ENCODE data around the gene RTRAF. TPM values are rescaled to one million over a fixed set of nuclear protein-coding genes. Genes with fewer than 3 reads are reported as not detected.

Gene RTRAF
- total RNA-seq, 2 donors from 2014 or later = 157 to 181 TPM

DNA sequence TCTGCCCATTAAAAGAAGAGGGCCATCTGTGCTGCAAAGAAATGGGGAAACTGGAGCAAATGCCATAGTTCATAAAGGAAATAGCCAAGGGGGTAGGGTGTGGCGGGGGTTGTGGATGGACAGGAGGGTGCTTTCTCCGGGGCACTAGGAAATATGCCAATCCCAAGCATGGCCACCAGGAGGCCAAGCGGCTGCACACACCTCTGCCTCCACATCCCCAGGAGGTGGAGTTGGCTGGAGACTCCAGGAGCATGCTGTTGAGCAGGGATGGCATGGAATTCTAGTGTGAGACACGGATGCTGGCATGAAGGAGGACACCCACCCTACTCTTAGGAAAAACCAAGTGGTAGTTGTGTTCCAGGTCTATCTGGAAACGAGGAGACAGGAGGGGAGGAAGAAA, 54.3 kb downstream of the RTRAF start:
- no peak overlapping the region for H3K4me3 ChIP-seq
- H3K4me1 ChIP-seq = peaks cover 3% of the 10 kb centered on the region
- intact Hi-C loops (cut with DNase I) = no loop called here
- H3K9me3 ChIP-seq = no peaks in the 10 kb centered on the region
- DNase-seq = peak; percentile 58
- no peaks in the 10 kb centered on the region for H3K27me3 ChIP-seq
- no peak overlapping the region for H3K27ac ChIP-seq
- H3K36me3 ChIP-seq = no peaks in the 10 kb centered on the region
- TF ChIP-seq, protein P1, sequence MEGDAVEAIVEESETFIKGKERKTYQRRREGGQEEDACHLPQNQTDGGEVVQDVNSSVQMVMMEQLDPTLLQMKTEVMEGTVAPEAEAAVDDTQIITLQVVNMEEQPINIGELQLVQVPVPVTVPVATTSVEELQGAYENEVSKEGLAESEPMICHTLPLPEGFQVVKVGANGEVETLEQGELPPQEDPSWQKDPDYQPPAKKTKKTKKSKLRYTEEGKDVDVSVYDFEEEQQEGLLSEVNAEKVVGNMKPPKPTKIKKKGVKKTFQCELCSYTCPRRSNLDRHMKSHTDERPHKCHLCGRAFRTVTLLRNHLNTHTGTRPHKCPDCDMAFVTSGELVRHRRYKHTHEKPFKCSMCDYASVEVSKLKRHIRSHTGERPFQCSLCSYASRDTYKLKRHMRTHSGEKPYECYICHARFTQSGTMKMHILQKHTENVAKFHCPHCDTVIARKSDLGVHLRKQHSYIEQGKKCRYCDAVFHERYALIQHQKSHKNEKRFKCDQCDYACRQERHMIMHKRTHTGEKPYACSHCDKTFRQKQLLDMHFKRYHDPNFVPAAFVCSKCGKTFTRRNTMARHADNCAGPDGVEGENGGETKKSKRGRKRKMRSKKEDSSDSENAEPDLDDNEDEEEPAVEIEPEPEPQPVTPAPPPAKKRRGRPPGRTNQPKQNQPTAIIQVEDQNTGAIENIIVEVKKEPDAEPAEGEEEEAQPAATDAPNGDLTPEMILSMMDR (IDR thresholded peaks at IDR 0.05) = peak; percentile 39
- no peak overlapping the region for H3K9ac ChIP-seq (ENCODE audit: low read depth in 2 of 2, low read length in 2 of 2)

DNA sequence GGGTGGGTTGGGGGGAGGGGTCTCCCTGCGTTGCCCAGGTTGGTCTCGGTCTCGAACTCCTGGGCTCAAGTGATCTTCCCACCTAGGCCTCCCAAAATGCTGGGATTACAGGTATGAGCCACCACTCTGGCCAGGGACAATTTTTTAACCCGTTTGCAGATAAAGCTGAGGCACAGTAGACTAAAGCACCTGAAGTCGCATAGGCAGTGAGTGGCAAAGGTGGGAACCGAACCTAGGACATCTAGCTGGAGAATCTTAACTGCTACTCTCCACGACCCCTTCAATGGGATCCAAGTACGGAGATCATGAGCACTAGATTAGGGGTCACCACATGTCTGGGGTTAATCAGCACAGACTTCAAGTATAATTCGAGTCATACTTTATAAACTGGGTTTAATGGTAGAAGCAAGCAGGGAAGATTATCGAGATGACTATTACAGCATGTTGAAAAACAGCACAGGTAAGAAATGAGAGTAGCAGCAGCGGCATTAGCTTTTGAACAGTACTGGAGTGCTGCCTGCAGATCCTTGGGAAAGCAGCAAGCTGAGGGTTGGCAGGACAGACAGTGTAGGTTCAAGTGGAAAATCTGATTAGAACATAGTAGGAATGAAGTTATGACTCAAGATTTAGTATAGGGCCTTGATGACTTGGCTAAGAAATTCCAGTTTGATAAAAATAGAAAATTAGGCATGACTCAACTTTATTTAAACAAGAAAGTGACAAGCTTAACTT, 55.6 kb downstream of the RTRAF start:
- Histone ChIP-seq H3K27me3 (no peaks in the 10 kb centered on the region), H3K9ac (ENCODE audit: low read depth in 2 of 2, low read length in 2 of 2) (no peak overlapping the region), H3K36me3 (no peaks in the 10 kb centered on the region), H3K4me3 (no peak overlapping the region), H3K27ac (no peak overlapping the region), H3K9me3 (no peaks in the 10 kb centered on the region), H3K4me1 (peaks cover 3% of the 10 kb centered on the region)
- TF ChIP-seq, protein P1 (IDR thresholded peaks at IDR 0.05) = no peak
- intact Hi-C loops (cut with DNase I) = no loop called here
- DNase-seq = no peak

GRCh38 chr14:52046376-52046917, 57.1 kb downstream of the RTRAF start:
- DNase-seq = no peak
- Histone ChIP-seq H3K9me3 (no peaks in the 10 kb centered on the region), H3K4me1 (peaks cover 3% of the 10 kb centered on the region), H3K9ac (ENCODE audit: low read depth in 2 of 2, low read length in 2 of 2) (no peak overlapping the region), H3K36me3 (no peaks in the 10 kb centered on the region), H3K27ac (no peak overlapping the region), H3K4me3 (no peak overlapping the region), H3K27me3 (no peaks in the 10 kb centered on the region)
- intact Hi-C loops (cut with DNase I) = no loop called here
- TF ChIP-seq, protein P1 (IDR thresholded peaks at IDR 0.05) = no peak

GRCh38 chr14:52048116-52048515, 58.8 kb downstream of the RTRAF start:
- DNase-seq = no peak
- H3K27ac ChIP-seq = no peak overlapping the region
- H3K4me3 ChIP-seq = no peak overlapping the region
- H3K4me1 ChIP-seq = no peaks in the 10 kb centered on the region
- H3K27me3 ChIP-seq = no peaks in the 10 kb centered on the region
- TF ChIP-seq, protein P1 (IDR thresholded peaks at IDR 0.05) = no peak
- H3K9ac ChIP-seq (ENCODE audit: low read depth in 2 of 2, low read length in 2 of 2) = no peak overlapping the region
- intact Hi-C loops (cut with DNase I) = no loop called here
- no peaks in the 10 kb centered on the region for H3K36me3 ChIP-seq
- H3K9me3 ChIP-seq = no peaks in the 10 kb centered on the region

DNA sequence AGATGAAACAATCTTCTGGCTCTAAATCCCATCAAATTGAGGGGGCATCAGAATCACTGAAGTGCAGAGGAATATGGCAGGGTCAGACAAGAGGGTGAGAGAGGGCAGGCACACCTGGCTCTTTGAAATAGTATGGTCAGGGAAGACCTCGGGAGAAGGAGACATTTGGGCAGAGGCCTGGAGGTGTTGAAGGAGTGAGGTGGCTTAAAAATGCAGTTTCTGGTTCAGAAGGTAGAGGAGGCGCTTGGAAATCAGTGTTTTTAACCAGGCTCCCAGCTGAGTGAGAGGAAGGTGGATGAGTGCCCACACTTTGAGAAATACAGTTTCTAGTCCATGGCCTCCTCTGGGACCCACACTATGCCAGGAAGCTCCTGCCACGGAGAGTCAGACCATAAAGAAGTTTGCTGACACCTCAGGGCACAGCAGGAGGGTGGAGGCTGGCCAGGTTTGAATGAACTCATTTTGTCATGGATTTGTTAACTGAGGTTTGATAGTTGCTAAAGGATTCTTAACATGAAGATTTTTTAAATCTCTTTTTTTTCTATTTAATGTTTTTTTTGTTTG, 59.4 kb downstream of the RTRAF start:
- Histone ChIP-seq H3K27ac (no peak overlapping the region), H3K4me1 (no peaks in the 10 kb centered on the region), H3K9me3 (no peaks in the 10 kb centered on the region), H3K4me3 (no peak overlapping the region), H3K9ac (ENCODE audit: low read depth in 2 of 2, low read length in 2 of 2) (no peak overlapping the region), H3K36me3 (no peaks in the 10 kb centered on the region), H3K27me3 (no peaks in the 10 kb centered on the region)
- TF ChIP-seq, protein P1 (IDR thresholded peaks at IDR 0.05) = no peak
- no peak for DNase-seq
- intact Hi-C loops (cut with DNase I) = no loop called here
